GM18517 (cell line): ENCODE results near the gene MANF.

Source experiments
- ATAC-seq: cut with Tn5 transposase; IDR thresholded peaks from one replicate; pipeline ENCODE4 v1.9.1; 2021; ENCODE audit warnings: mild to moderate bottlenecking, moderate library complexity; ENCODE audit not compliant: unreplicated experiment

Gene MANF

DNA sequence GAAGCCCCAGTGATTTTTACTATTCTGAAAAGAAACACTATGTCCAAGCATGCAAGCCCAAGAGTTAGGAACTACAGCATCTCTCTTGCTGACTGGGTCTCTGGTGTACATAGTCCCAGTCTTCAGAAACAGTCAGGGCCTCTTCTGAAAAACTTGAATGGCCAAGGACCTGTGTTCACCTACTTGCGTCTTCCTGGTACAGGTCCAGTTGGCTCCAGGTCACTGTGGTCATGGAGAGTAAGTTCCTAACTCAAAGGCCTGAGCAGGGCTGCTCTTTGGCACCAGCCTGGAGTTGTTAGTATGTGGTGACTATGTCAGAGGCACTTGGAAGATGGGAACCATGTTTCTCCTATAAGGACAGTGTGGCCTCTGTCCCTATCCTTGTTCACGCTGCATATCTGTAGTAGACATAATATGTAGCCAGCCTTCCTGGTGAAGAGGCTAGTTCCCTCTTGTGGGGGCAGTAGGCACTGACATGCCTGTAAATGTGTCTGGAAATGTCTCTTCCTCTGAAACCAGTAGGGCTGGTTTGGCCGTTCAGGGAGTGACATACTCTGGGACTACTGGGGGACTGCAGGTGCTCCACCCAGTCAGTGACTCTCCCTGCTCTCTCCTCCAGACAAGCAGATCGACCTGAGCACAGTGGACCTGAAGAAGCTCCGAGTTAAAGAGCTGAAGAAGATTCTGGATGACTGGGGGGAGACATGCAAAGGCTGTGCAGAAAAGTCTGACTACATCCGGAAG, 3.4 kb downstream of the MANF start:
- no peak for ATAC-seq

- no peak for ATAC-seq
Measured at GRCh38 chr3:51389423-51390183, 4.5 kb downstream of the MANF start.

GRCh38 chr3:51390246-51391074, 5.4 kb downstream of the MANF start:
- ATAC-seq: peak; percentile 23

GRCh38 chr3:51391075-51391565, 6.0 kb downstream of the MANF start, which contains the start of gene RBM15B:
RBM15B (plus strand) TSS chr3:51391285; CDS start chr3:51391400, 115 bp downstream.
- peak; percentile 94 for ATAC-seq

DNA sequence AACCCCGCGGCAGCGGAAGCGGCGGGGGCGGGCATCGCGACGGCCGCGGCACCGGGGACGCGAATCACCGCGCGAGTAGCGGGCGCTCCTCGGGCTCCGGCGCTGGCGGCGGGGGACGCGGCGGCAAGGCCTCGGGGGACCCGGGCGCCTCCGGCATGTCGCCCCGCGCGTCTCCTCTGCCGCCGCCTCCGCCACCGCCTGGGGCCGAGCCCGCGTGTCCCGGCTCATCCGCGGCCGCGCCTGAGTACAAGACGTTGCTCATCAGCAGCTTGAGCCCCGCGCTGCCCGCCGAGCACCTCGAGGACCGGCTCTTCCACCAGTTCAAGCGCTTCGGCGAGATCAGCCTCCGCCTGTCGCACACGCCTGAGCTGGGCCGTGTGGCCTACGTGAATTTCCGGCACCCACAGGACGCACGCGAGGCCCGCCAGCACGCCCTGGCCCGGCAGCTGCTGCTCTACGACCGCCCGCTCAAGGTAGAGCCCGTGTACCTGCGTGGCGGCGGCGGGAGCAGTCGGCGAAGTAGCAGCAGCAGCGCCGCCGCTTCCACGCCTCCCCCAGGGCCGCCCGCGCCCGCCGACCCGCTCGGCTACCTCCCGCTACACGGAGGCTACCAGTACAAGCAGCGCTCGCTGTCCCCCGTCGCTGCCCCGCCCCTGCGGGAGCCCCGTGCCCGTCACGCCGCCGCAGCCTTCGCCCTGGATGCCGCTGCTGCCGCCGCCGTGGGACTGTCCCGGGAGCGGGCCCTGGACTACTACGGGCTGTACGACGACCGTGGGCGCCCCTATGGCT, 6.7 kb downstream of the MANF start:
- ATAC-seq: no peak

DNA sequence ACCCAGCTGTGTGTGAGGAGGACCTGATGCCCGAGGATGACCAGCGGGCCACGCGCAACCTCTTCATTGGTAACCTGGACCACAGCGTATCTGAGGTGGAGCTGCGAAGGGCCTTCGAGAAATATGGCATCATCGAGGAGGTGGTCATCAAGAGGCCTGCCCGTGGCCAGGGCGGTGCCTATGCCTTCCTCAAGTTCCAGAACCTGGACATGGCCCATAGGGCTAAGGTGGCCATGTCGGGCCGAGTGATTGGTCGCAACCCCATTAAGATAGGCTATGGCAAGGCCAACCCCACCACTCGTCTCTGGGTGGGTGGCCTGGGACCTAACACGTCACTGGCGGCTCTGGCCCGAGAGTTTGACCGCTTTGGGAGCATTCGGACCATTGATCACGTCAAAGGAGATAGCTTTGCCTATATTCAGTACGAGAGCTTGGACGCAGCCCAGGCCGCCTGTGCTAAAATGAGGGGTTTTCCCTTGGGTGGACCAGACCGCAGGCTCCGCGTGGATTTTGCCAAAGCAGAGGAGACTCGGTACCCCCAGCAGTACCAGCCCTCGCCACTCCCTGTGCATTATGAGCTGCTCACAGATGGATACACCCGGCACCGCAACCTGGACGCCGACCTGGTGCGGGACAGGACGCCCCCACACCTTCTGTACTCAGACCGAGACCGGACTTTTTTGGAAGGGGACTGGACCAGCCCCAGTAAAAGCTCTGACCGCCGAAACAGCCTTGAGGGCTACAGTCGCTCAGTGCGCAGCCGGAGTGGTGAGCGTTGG, 7.5 kb downstream of the MANF start:
- ATAC-seq: no peak

DNA sequence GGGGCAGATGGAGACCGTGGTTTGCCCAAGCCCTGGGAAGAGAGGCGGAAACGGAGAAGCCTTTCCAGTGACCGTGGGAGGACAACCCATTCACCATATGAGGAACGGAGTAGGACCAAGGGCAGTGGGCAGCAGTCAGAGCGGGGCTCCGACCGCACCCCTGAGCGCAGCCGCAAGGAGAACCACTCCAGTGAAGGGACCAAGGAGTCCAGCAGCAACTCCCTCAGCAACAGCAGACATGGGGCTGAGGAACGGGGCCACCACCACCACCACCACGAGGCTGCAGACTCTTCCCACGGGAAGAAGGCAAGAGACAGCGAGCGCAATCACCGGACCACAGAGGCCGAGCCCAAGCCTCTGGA, 8.0 kb downstream of the MANF start:
- ATAC-seq: no peak

GRCh38 chr3:51393564-51393963, 8.5 kb downstream of the MANF start:
- no peak for ATAC-seq

- ATAC-seq: no peak
Measured at GRCh38 chr3:51394541-51394940, 9.4 kb downstream of the MANF start.

DNA sequence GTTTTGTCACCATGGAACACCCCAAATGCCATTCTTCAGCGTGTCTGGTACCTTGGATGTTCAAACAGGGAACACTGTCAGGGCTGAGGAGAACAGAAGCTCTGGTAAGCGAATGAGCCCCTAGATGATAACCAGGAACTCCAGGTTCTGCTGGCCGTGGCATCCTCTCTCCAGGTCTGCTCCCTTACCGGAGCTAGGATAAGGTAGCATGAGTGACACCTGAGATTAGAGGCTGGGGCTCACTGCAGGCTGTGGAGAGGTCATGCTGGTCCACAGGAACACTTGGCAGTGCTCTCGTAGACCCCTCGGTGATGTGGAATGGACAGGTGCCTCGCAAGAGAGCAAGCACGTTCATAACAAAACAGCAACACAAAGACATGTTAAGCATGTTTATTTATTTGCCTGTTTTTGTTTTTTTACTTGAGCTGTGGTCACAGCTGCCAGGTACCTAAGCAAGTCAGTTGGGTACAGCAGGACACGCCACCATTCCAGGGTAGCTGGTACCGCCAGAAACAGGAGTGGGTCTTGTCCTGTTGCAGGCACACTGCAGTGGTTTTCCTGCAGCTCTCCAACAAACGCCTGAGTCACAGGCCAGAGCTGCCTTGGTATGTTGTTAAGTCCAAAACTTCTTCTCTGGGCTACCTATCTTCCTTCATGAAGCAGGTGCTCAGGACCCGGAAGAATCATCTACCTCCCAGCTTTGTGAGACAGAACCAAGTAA, 10.6 kb downstream of the MANF start:
- no peak for ATAC-seq

DNA sequence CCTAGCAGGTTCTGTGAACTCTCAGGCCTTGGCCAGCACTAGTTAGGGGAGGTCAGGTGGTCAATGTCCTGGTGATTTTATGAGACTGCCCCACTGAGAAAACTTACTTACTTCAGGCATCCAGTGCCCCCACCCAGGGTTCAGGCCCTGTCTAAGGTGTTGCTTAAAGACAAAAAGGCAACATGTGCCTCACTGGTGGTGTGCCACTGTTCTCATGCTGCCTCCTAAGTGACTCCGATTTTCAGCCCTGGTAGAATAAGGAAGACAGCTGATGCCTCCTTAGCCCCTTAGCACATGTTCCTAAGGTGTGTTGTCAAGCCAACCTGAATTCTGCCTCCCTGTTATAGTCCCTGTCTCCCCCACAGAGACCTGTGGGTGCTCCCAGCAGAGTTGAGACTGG, 11.3 kb downstream of the MANF start:
- ATAC-seq: no peak

- ATAC-seq: no peak
Measured at GRCh38 chr3:51397392-51397791, 12.3 kb downstream of the MANF start.

- ATAC-seq: no peak
Measured at GRCh38 chr3:51398595-51399310, 13.7 kb downstream of the MANF start.

DNA sequence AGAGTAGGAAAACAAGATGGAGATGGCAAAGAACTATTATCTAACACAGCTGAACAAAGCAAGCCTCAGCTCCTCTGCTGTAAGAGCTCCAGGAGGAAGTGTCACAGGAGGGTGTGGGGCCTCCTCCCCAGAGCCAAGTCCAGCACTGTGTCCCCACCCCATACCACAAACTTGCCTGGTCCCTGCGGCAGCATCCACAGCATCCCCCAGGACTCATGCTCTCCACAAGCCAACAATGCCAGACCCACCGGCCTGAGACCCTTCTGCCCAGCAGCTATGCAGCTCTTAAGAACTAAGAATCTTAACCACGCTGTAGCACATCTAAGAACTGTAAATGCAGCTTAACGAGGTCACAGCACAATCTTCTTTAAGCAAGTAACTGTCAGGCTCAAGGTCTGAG, 15.1 kb downstream of the MANF start:
- no peak for ATAC-seq

- ATAC-seq: no peak
Measured at GRCh38 chr3:51401735-51402134, 16.6 kb downstream of the MANF start.

DNA sequence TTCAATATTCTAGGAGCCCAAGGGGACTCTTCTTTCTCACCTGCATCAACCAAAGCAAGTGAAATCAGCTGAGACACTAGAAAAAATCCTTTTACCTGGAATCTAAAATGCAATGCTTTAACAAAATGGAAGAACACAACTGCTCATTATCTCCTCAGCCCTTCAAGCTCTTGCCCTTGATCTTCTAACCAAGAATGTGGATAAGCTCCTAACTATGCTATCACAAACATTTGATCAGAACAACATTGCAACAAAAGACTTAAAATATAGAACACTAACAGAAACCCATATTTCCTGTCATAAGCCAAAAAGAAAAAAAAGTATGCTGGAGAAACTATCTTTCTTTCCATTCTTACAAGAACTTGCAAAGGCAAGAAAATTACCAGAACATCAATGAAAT, 18.6 kb downstream of the MANF start:
- ATAC-seq: no peak

GRCh38 chr3:51408021-51408420, 22.9 kb downstream of the MANF start:
- no peak for ATAC-seq

- ATAC-seq: no peak
Measured at GRCh38 chr3:51408813-51409212, 23.7 kb downstream of the MANF start.

DNA sequence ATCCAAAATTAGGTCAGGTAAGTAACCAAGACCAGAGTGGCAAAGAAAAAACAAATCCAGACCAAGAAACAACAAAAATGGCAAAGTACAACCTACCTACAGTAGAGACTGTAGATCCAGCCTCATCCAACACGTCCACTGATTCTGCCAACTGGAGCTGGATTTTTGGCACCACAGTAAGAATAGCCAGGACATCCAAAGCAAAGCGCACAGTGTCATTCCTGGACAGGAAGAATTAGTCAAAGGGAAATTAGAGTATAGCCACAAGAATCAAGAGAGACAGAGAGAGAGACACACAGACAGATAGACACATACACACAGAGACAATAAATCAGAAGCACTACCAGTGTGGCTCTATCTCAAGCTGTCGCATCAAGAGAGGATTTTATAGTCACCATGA, 37.1 kb downstream of the MANF start:
- ATAC-seq: no peak
